Neuronal stem cell (in vitro differentiated cells): ENCODE measurements around the gene MACC1.

Experiments
- DNase-seq: peaks from one replicate; pipeline ENCODE4 v3.0.0-alpha.2; 2013; ENCODE audit warnings: low spot score
- H2AFZ ChIP-seq: one replicate; pipeline ENCODE4 v1.6.1; 2013; ENCODE audit warnings: mild to moderate bottlenecking, low read length, inconsistent platforms
- H2AK5ac ChIP-seq: 2 replicates; pipeline ENCODE4 v1.6.1; 2013; ENCODE audit warnings: low read depth, mild to moderate bottlenecking, inconsistent platforms, low read length, moderate library complexity, mixed read lengths
- H2BK120ac ChIP-seq: 2 replicates; pipeline ENCODE4 v1.6.1; 2013; ENCODE audit warnings: low read depth, mild to moderate bottlenecking, inconsistent platforms, low read length, moderate library complexity, mixed read lengths
- H2BK12ac ChIP-seq: one replicate; pipeline ENCODE4 v1.6.1; 2013; ENCODE audit warnings: low read length, inconsistent platforms
- H2BK15ac ChIP-seq: 2 replicates; pipeline ENCODE4 v1.6.1; 2013; ENCODE audit warnings: mild to moderate bottlenecking, low read length, inconsistent platforms, mixed read lengths
- H2BK5ac ChIP-seq: one replicate; pipeline ENCODE4 v1.6.1; 2013; ENCODE audit warnings: inconsistent platforms, mild to moderate bottlenecking, low read length, moderate library complexity
- H3K14ac ChIP-seq: one replicate; pipeline ENCODE4 v1.6.1; 2013; ENCODE audit warnings: low read length, inconsistent platforms
- H3K18ac ChIP-seq: 2 replicates; pipeline ENCODE4 v1.6.1; 2013; ENCODE audit warnings: low read length, inconsistent platforms
- H3K23ac ChIP-seq: 2 replicates; pipeline ENCODE4 v1.6.1; 2013; ENCODE audit warnings: low read depth, mild to moderate bottlenecking, mixed read lengths, low read length, inconsistent platforms; ENCODE audit not compliant: poor library complexity
- H3K27ac ChIP-seq: replicated peaks from 3 replicates; pipeline ENCODE4 v1.5.1; 2013; ENCODE audit warnings: low read length, inconsistent platforms
- H3K27me3 ChIP-seq, 3 experiments: 2 replicates each; pipeline ENCODE4 v1.6.1; 2013; ENCODE audit warnings: low read length in 3 of 3, mild to moderate bottlenecking in 2 of 3, inconsistent platforms in 1 of 3, low read depth in 1 of 3, mixed read lengths in 1 of 3, moderate library complexity in 1 of 3; ENCODE audit not compliant: control insufficient read depth in 3 of 3, insufficient read depth in 3 of 3
- H3K36me3 ChIP-seq, 2 donors: replicated peaks in 1 of 2; 2 replicates each; pipeline ENCODE4 v1.6.1; 2013; ENCODE audit warnings: low read length in 2 of 2; ENCODE audit not compliant: control insufficient read depth in 2 of 2, insufficient read depth in 2 of 2
- H3K4ac ChIP-seq: 2 replicates; pipeline ENCODE4 v1.6.1; 2013; ENCODE audit warnings: inconsistent platforms, mild to moderate bottlenecking, low read length, moderate library complexity
- H3K4me1 ChIP-seq, 2 donors: 1 replicate in 1 of 2; 2 replicates in 1 of 2; pipeline ENCODE4 v1.6.1; 2013; ENCODE audit warnings: low read length in 2 of 2, low read depth in 1 of 2; ENCODE audit not compliant: control insufficient read depth in 2 of 2, insufficient read depth in 1 of 2
- H3K4me2 ChIP-seq: one replicate; pipeline ENCODE4 v1.6.1; 2013; ENCODE audit warnings: mild to moderate bottlenecking, low read length, inconsistent platforms; ENCODE audit not compliant: insufficient read depth, poor library complexity, severe bottlenecking
- H3K4me3 ChIP-seq, 2 donors: 2 replicates each; pipeline ENCODE4 v1.5.1; 2013; ENCODE audit warnings: low read length in 2 of 2, mild to moderate bottlenecking in 2 of 2, inconsistent platforms in 1 of 2, moderate library complexity in 1 of 2
- H3K79me1 ChIP-seq: one replicate; pipeline ENCODE4 v1.6.1; 2013; ENCODE audit warnings: low read depth, mild to moderate bottlenecking, inconsistent platforms, low read length, moderate library complexity
- H3K9ac ChIP-seq: one replicate; pipeline ENCODE4 v1.6.1; 2013; ENCODE audit warnings: mild to moderate bottlenecking, low read depth, low read length, inconsistent platforms; ENCODE audit not compliant: poor library complexity
- H3K9me3 ChIP-seq, 2 donors: replicated peaks in 1 of 2; 2 replicates each; pipeline versions ENCODE3 to v1.6.1; 2013; ENCODE audit warnings: low read length in 2 of 2, mild to moderate bottlenecking in 2 of 2, inconsistent platforms in 1 of 2, low read depth in 1 of 2, mixed read lengths in 1 of 2, moderate library complexity in 1 of 2; ENCODE audit not compliant: control insufficient read depth in 2 of 2, insufficient read depth in 1 of 2
- H4K8ac ChIP-seq: one replicate; pipeline ENCODE4 v1.6.1; 2013; ENCODE audit warnings: low read depth, mild to moderate bottlenecking, inconsistent platforms, low read length, moderate library complexity
- H4K91ac ChIP-seq: one replicate; pipeline ENCODE4 v1.6.1; 2013; ENCODE audit warnings: low read length, low read depth, mild to moderate bottlenecking, inconsistent platforms; ENCODE audit not compliant: poor library complexity
- WGBS, 2 donors: extraction: QIAGEN DNeasy Blood & Tissue Kit; methylation state at CpG; one replicate each; pipeline ENCODE4 v1.1.7; 2013; ENCODE audit warnings: missing lambda C conversion rate in 2 of 2, mixed read lengths in 1 of 2; ENCODE audit not compliant: insufficient read length in 2 of 2, insufficient replicate concordance in 1 of 2; ENCODE audit errors: extremely low coverage in 2 of 2; 5-methylcytosine and 5-hydroxymethylcytosine counted together

Gene MACC1

DNA sequence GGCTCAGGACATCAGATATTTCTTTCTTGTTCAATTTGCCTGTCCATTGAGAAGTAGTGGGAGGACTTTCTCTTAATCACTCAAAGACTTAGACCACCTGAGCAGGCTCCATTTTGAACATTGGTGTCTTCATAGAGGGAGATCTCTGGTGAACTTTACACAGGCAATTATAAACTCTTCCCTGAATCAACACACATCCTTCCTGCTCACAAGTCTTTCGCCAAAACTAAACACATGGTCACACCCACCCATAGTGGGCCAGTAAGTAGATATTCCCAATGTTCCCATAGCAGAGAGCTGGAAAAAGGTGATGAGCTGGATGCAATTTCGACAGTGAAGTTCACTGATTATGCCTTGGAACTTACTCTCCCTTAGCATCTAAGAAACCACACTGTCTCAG lies 8.2 kb upstream of the MACC1 start:
- H3K23ac ChIP-seq, result no peak overlapping the region
- H3K79me1 ChIP-seq, result no peaks in the 10 kb centered on the region
- no peak overlapping the region for H2AFZ ChIP-seq
- no peak overlapping the region for H2BK120ac ChIP-seq
- H2BK12ac ChIP-seq, result no peak overlapping the region
- no peak overlapping the region for H2BK15ac ChIP-seq
- H3K4ac ChIP-seq, result no peak overlapping the region
- no peak overlapping the region for H3K18ac ChIP-seq
- no peak overlapping the region for H4K91ac ChIP-seq
- no peaks in the 10 kb centered on the region for H3K36me3 ChIP-seq
- H3K4me2 ChIP-seq, result no peak overlapping the region
- no peak overlapping the region for H2AK5ac ChIP-seq
- no peak overlapping the region for H4K8ac ChIP-seq
- no peak overlapping the region for H3K27ac ChIP-seq
- no peak overlapping the region for H3K9ac ChIP-seq
- peaks cover 0 to 14% of the 10 kb centered on the region in 2 donors for H3K4me1 ChIP-seq
- no CpG with 5 or more reads among the region's 2 CpGs for WGBS, 2 donors
- no peak overlapping the region for H3K4me3 ChIP-seq
- no peak overlapping the region for H2BK5ac ChIP-seq
- DNase-seq, result no peak
- H3K27me3 ChIP-seq, result no peaks in the 10 kb centered on the region
- H3K9me3 ChIP-seq, result no peaks in the 10 kb centered on the region
- no peak overlapping the region for H3K14ac ChIP-seq

DNA sequence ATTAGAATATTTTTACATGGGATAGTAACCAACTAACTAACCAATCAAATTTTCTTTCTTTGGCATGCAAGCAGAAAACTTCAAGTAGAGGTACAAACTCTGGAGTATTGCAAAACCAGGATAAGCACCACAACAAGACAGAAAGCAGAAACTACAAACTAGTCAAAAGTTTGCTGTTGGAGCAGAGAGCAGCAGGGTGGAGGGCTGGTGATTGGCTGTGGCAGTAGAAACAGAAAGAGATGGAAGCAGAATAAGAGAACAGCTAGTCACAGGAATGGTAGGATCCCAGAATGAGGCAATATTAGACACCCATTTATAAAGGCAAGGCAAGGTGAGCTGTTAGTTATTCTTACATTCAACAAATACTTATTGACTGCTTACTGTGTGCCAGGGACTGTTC lies 6.8 kb upstream of the MACC1 start:
- Histone ChIP-seq H3K27me3 (no peaks in the 10 kb centered on the region), H2AFZ (no peak overlapping the region), H2BK15ac (no peak overlapping the region), H3K4me2 (no peak overlapping the region), H3K9me3 (no peaks in the 10 kb centered on the region), H3K18ac (no peak overlapping the region), H3K9ac (no peak overlapping the region), H3K14ac (no peak overlapping the region), H3K79me1 (no peaks in the 10 kb centered on the region), H3K23ac (no peak overlapping the region), H3K4ac (no peak overlapping the region), H4K8ac (no peak overlapping the region), H3K27ac (no peak overlapping the region), H4K91ac (no peak overlapping the region), H2BK5ac (no peak overlapping the region), H2BK12ac (no peak overlapping the region), H3K36me3 (no peaks in the 10 kb centered on the region), H2BK120ac (no peak overlapping the region), H3K4me1 (peaks cover 4 to 11% of the 10 kb centered on the region in 2 donors), H3K4me3 (no peak overlapping the region), H2AK5ac (no peak overlapping the region)
- no peak for DNase-seq

DNA sequence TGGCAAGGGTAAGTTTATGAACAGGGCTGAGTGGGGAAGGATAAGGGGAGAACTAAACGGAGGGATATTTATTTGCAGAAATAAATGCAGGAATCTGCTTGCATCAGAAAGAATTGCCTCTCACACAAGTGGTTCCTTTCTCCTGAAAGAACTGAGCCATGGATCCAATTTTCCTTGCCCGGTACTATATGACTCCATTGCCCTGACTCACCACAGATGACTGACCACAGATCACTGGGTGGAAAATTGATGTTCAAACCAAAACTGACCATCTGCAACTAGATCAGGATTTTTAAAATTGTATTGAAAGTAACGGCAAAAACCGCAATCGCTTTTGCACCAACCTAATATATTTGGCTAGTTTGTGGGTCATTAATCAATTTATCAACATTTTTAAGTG lies 6.2 kb upstream of the MACC1 start:
- H3K79me1 ChIP-seq, result no peaks in the 10 kb centered on the region
- no peak overlapping the region for H3K4ac ChIP-seq
- H3K9ac ChIP-seq, result no peak overlapping the region
- no CpG with 5 or more reads among the region's 5 CpGs for WGBS, 2 donors
- H3K27ac ChIP-seq, result no peak overlapping the region
- H3K9me3 ChIP-seq, result no peaks in the 10 kb centered on the region
- no peak overlapping the region for H3K23ac ChIP-seq
- H2BK15ac ChIP-seq, result no peak overlapping the region
- no peaks in the 10 kb centered on the region for H3K36me3 ChIP-seq
- H2BK12ac ChIP-seq, result no peak overlapping the region
- H2BK5ac ChIP-seq, result no peak overlapping the region
- no peak overlapping the region for H3K4me2 ChIP-seq
- H3K27me3 ChIP-seq, result no peaks in the 10 kb centered on the region
- no peak for DNase-seq
- no peak overlapping the region for H4K91ac ChIP-seq
- H3K4me1 ChIP-seq, result peaks cover 4 to 5% of the 10 kb centered on the region in 2 donors
- H3K14ac ChIP-seq, result no peak overlapping the region
- H3K18ac ChIP-seq, result no peak overlapping the region
- H3K4me3 ChIP-seq, result no peak overlapping the region
- H4K8ac ChIP-seq, result no peak overlapping the region
- no peak overlapping the region for H2BK120ac ChIP-seq
- no peak overlapping the region for H2AK5ac ChIP-seq
- no peak overlapping the region for H2AFZ ChIP-seq

DNA sequence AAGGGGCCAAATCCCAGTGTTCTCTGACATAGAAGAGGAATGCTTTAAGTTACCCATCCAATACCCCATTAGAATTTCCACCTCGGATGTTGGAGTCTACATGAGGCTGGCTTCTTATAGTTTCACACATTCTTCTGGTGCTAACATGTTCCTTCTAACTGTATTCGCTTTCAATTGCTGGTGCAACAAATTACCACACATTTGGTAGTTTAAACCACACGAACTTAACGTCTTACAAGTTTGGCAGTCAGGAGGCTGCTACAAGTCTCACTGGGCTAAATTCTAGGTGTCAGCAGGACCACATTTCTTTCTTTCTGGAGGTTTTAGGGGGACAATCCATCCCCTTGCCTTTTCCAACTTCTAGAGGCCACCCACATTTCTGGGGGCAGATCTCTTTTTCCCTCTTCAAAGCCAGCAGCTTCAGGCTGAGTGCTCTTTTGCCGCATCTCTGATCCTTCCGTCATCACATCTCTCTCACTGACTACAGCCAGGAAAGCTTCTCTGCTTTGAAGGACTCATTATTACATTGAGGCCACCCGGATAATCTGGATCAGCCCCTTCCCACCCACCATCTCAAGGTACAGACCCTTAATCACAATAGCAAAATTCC lies 5.1 kb upstream of the MACC1 start:
- no peak overlapping the region for H2BK120ac ChIP-seq
- no peak overlapping the region for H3K18ac ChIP-seq
- DNase-seq, result no peak
- H3K9me3 ChIP-seq, result no peaks in the 10 kb centered on the region
- no peaks in the 10 kb centered on the region for H3K36me3 ChIP-seq
- no peak overlapping the region for H3K27ac ChIP-seq
- H4K91ac ChIP-seq, result no peak overlapping the region
- H2AFZ ChIP-seq, result no peak overlapping the region
- no peak overlapping the region for H3K4ac ChIP-seq
- no peak overlapping the region for H3K14ac ChIP-seq
- H2BK5ac ChIP-seq, result no peak overlapping the region
- no peak overlapping the region for H2BK12ac ChIP-seq
- H4K8ac ChIP-seq, result no peak overlapping the region
- H2BK15ac ChIP-seq, result no peak overlapping the region
- H3K4me3 ChIP-seq, result no peak overlapping the region
- H2AK5ac ChIP-seq, result no peak overlapping the region
- no peaks in the 10 kb centered on the region for H3K27me3 ChIP-seq
- H3K4me1 ChIP-seq, result peaks cover 4 to 5% of the 10 kb centered on the region in 2 donors
- no peak overlapping the region for H3K9ac ChIP-seq
- no peaks in the 10 kb centered on the region for H3K79me1 ChIP-seq
- H3K23ac ChIP-seq, result no peak overlapping the region
- no peak overlapping the region for H3K4me2 ChIP-seq
- WGBS, 2 donors, result no CpG with 5 or more reads among the region's 7 CpGs
